Activated naive CD8-positive, alpha-beta T cell treated with anti-CD3 and anti-CD28 coated beads for 36 hours (primary cell): ENCODE measurements around the gene KICS2. TPM values are rescaled to one million over a fixed set of nuclear protein-coding genes. Genes with fewer than 3 reads are reported as not detected.

Experiments
- total RNA-seq, 2 experiments: library from RNA; stranded (reverse); gene quantifications; one replicate each; pipeline ENCODE4 v1.2.3, GENCODE V29; 2021

KICS2 gene
- total RNA-seq, 2 experiments from 2014 or later, result 12.9 to 13.4 TPM

Other genes starting within 250 kb of the KICS2 start
- not detected for gene C12orf56, start 168.5 kb upstream of the KICS2 start, total RNA-seq
- gene XPOT, start 182.1 kb upstream of the KICS2 start, total RNA-seq, result 100 to 1,000 TPM; 193 to 194 TPM
- 10 to 100 TPM; 18.0 to 18.1 TPM for gene TBK1, start 229.8 kb upstream of the KICS2 start, total RNA-seq